CD4-positive, CD25-positive, alpha-beta regulatory T cell (primary cell): ENCODE results near the gene ERBB4. TPM values are rescaled to one million over a fixed set of nuclear protein-coding genes. Genes with fewer than 3 reads are reported as not detected.
"Not testable (repeated sequence)": the region's sequence is repeated elsewhere in the genome, so short reads cannot be mapped to it uniquely, and the experiment has no call there.

Experiments used
- ATAC-seq, 2 donors: fragments of 150-1000 bp; cut with Tn5 transposase; one replicate each; pipeline ENCODE4 v1.10.0; 2021; ENCODE audit warnings: low read depth in 2 of 2, moderate number of reproducible peaks in 2 of 2, moderate library complexity in 1 of 2
- DNase-seq, 3 donors: peaks; one replicate each; pipeline versions ENCODE4 v3.0.0 to v3.0.0-alpha.2; 2012 to 2022; ENCODE audit warnings: mixed read lengths in 1 of 3
- H3K27ac ChIP-seq: one replicate; pipeline ENCODE4 v1.7.0; 2013; ENCODE audit warnings: mild to moderate bottlenecking, low read length; ENCODE audit not compliant: insufficient read depth, poor library complexity, severe bottlenecking
- H3K27me3 ChIP-seq: one replicate; pipeline ENCODE4 v1.7.0; 2013; ENCODE audit warnings: low read length; ENCODE audit not compliant: control insufficient read depth, insufficient read depth
- H3K36me3 ChIP-seq: one replicate; pipeline ENCODE4 v1.7.0; 2013; ENCODE audit warnings: mild to moderate bottlenecking, low read length, moderate library complexity; ENCODE audit not compliant: control insufficient read depth, insufficient read depth
- H3K4me1 ChIP-seq: 2 replicates; pipeline ENCODE4 v1.7.0; 2013; ENCODE audit warnings: mild to moderate bottlenecking, low read length; ENCODE audit not compliant: insufficient read depth, control insufficient read depth, poor library complexity, severe bottlenecking
- H3K4me3 ChIP-seq: one replicate; pipeline ENCODE4 v1.7.0; 2013; ENCODE audit warnings: low read depth, mild to moderate bottlenecking, low read length, moderate library complexity
- H3K9me3 ChIP-seq, 2 experiments: 1 replicate in 1 of 2; 2 replicates in 1 of 2; pipeline ENCODE4 v1.7.0; 2013; ENCODE audit warnings: low read length in 2 of 2, mild to moderate bottlenecking in 1 of 2, moderate library complexity in 1 of 2; ENCODE audit not compliant: control insufficient read depth in 2 of 2
- H3K27ac Mint-ChIP-seq, 3 donors: one replicate each; pipeline ENCODE4 v1.8.0; 2020 to 2022; ENCODE audit warnings: mild to moderate bottlenecking in 3 of 3, mixed read lengths in 3 of 3, moderate library complexity in 2 of 3
- H3K27me3 Mint-ChIP-seq: one replicate; pipeline ENCODE4 v1.8.0; 2022; ENCODE audit warnings: mild to moderate bottlenecking, mixed read lengths
- H3K36me3 Mint-ChIP-seq: one replicate; pipeline ENCODE4 v1.8.0; 2020; ENCODE audit warnings: mixed read lengths
- H3K4me1 Mint-ChIP-seq, 4 donors: one replicate each; pipeline ENCODE4 v1.8.0; 2020 to 2022; ENCODE audit warnings: mixed read lengths in 4 of 4, mild to moderate bottlenecking in 1 of 4
- H3K4me3 Mint-ChIP-seq, 4 donors: one replicate each; pipeline ENCODE4 v1.8.0; 2020 to 2022; ENCODE audit warnings: mild to moderate bottlenecking in 4 of 4, mixed read lengths in 4 of 4, moderate library complexity in 3 of 4
- H3K9me3 Mint-ChIP-seq, 7 donors: one replicate each; pipeline ENCODE4 v1.8.0; 2020 to 2022; ENCODE audit warnings: mixed read lengths in 7 of 7, mild to moderate bottlenecking in 3 of 7, moderate library complexity in 2 of 7
- polyA plus RNA-seq, 4 donors: library from polyadenylated mRNA; unstranded; fragments of 300-500 nt; fragmentation: Illumina TruSeq; gene quantifications; one replicate each; pipeline ENCODE4 v1.2.3, GENCODE V29; 2021
- total RNA-seq: library from RNA; stranded (reverse); gene quantifications from one replicate; pipeline ENCODE4 v1.2.3, GENCODE V29; 2022

Gene ERBB4
- total and polyA plus RNA-seq, 5 donors from 2014 or later, result not detected

- no peak overlapping the region for H3K27ac ChIP-seq
- no peak for DNase-seq
- H3K27me3 Mint-ChIP-seq, result no peaks in the 10 kb centered on the region
- no peaks in the 10 kb centered on the region for H3K36me3 Mint-ChIP-seq
- no peaks in the 10 kb centered on the region for H3K27me3 ChIP-seq
- peaks cover 0 to 3% (median 0%) of the 10 kb centered on the region in 7 donors for H3K9me3 Mint-ChIP-seq
- H3K36me3 ChIP-seq, result no peaks in the 10 kb centered on the region
- H3K4me3 ChIP-seq, result no peak overlapping the region
- H3K27ac Mint-ChIP-seq, result no peak overlapping the region
- H3K4me3 Mint-ChIP-seq, result no peak overlapping the region
- no peaks in the 10 kb centered on the region for H3K9me3 ChIP-seq
- H3K4me1 Mint-ChIP-seq, result no peaks in the 10 kb centered on the region
- ATAC-seq, result no peak
- H3K4me1 ChIP-seq, result no peaks in the 10 kb centered on the region
These were observed 48.8 kb downstream of the ERBB4 start for GRCh38 chr2:212489719-212490346.

- Mint-ChIP-seq H3K4me1 (no peaks in the 10 kb centered on the region), H3K27me3 (no peaks in the 10 kb centered on the region), H3K27ac (no peak overlapping the region), H3K9me3 (peaks cover 0 to 3% (median 0%) of the 10 kb centered on the region in 7 donors), H3K36me3 (no peaks in the 10 kb centered on the region), H3K4me3 (no peak overlapping the region)
- H3K4me3 ChIP-seq, result no peak overlapping the region
- DNase-seq (no peak), ATAC-seq (no peak)
- no peaks in the 10 kb centered on the region for H3K4me1 ChIP-seq
- H3K27me3 ChIP-seq, result no peaks in the 10 kb centered on the region
- H3K36me3 ChIP-seq, result no peaks in the 10 kb centered on the region
- no peak overlapping the region for H3K27ac ChIP-seq
- no peaks in the 10 kb centered on the region for H3K9me3 ChIP-seq
These were observed 50.0 kb downstream of the ERBB4 start for GRCh38 chr2:212488611-212489010.

- Histone ChIP-seq H3K36me3 (no peaks in the 10 kb centered on the region), H3K27me3 (no peaks in the 10 kb centered on the region), H3K4me3 (no peak overlapping the region), H3K27ac (no peak overlapping the region), H3K4me1 (no peaks in the 10 kb centered on the region), H3K9me3 (no peaks in the 10 kb centered on the region)
- Mint-ChIP-seq H3K9me3 (peaks cover 0 to 3% (median 0%) of the 10 kb centered on the region in 7 donors), H3K36me3 (no peaks in the 10 kb centered on the region), H3K27me3 (no peaks in the 10 kb centered on the region), H3K27ac (no peak overlapping the region), H3K4me1 (no peaks in the 10 kb centered on the region), H3K4me3 (no peak overlapping the region)
- no peak for DNase-seq
- no peak for ATAC-seq
These were observed 54.0 kb downstream of the ERBB4 start for GRCh38 chr2:212484563-212485080.

GRCh38 chr2:212480447-212480846, 58.2 kb downstream of the ERBB4 start:
- Mint-ChIP-seq H3K4me1 (no peaks in the 10 kb centered on the region), H3K27me3 (no peaks in the 10 kb centered on the region), H3K27ac (no peak overlapping the region), H3K4me3 (no peak overlapping the region), H3K9me3 (peaks cover 0 to 3% (median 0%) of the 10 kb centered on the region in 7 donors), H3K36me3 (no peaks in the 10 kb centered on the region)
- ATAC-seq, result no peak
- H3K27ac ChIP-seq, result no peak overlapping the region
- no peak overlapping the region for H3K4me3 ChIP-seq
- H3K9me3 ChIP-seq, result no peaks in the 10 kb centered on the region
- H3K27me3 ChIP-seq, result no peaks in the 10 kb centered on the region
- DNase-seq, result no peak
- no peaks in the 10 kb centered on the region for H3K4me1 ChIP-seq
- no peaks in the 10 kb centered on the region for H3K36me3 ChIP-seq

- H3K4me3 ChIP-seq, result no peak overlapping the region
- H3K36me3 ChIP-seq, result no peaks in the 10 kb centered on the region
- H3K4me3 Mint-ChIP-seq, result no peak overlapping the region
- H3K4me1 Mint-ChIP-seq, result no peaks in the 10 kb centered on the region
- no peak overlapping the region for H3K27ac Mint-ChIP-seq
- peaks cover 0 to 5% (median 0%) of the 10 kb centered on the region in 7 donors for H3K9me3 Mint-ChIP-seq
- no peaks in the 10 kb centered on the region for H3K9me3 ChIP-seq
- no peaks in the 10 kb centered on the region for H3K36me3 Mint-ChIP-seq
- H3K27me3 ChIP-seq, result no peaks in the 10 kb centered on the region
- ATAC-seq, result no peak
- H3K27me3 Mint-ChIP-seq, result no peaks in the 10 kb centered on the region
- H3K4me1 ChIP-seq, result no peaks in the 10 kb centered on the region
- DNase-seq, result no peak
- H3K27ac ChIP-seq, result no peak overlapping the region
These were observed 61.0 kb downstream of the ERBB4 start for GRCh38 chr2:212477571-212477970.

GRCh38 chr2:212473211-212473610, 65.4 kb downstream of the ERBB4 start:
- no peaks in the 10 kb centered on the region for H3K36me3 ChIP-seq
- H3K27me3 ChIP-seq, result no peaks in the 10 kb centered on the region
- no peaks in the 10 kb centered on the region for H3K9me3 ChIP-seq
- no peak for DNase-seq
- H3K36me3 Mint-ChIP-seq, result no peaks in the 10 kb centered on the region
- H3K9me3 Mint-ChIP-seq, result peaks cover 0 to 9% (median 0%) of the 10 kb centered on the region in 7 donors
- ATAC-seq, result no peak
- no peaks in the 10 kb centered on the region for H3K4me1 ChIP-seq
- H3K27me3 Mint-ChIP-seq, result no peaks in the 10 kb centered on the region
- no peak overlapping the region for H3K27ac ChIP-seq
- no peak overlapping the region for H3K4me3 ChIP-seq
- no peak overlapping the region for H3K27ac Mint-ChIP-seq
- no peak overlapping the region for H3K4me3 Mint-ChIP-seq
- no peaks in the 10 kb centered on the region for H3K4me1 Mint-ChIP-seq

- not testable (repeated sequence) for H3K27me3 ChIP-seq, H3K4me3 Mint-ChIP-seq, H3K27ac Mint-ChIP-seq, H3K4me1 ChIP-seq, DNase-seq, H3K4me1 Mint-ChIP-seq, H3K9me3 Mint-ChIP-seq, H3K36me3 Mint-ChIP-seq, H3K27me3 Mint-ChIP-seq, H3K4me3 ChIP-seq, H3K36me3 ChIP-seq, ATAC-seq, H3K9me3 ChIP-seq, H3K27ac ChIP-seq
These were observed 71.1 kb downstream of the ERBB4 start for GRCh38 chr2:212467551-212467950.

- Mint-ChIP-seq H3K27me3 (no peaks in the 10 kb centered on the region), H3K9me3 (peaks cover 0 to 12% (median 5%) of the 10 kb centered on the region in 7 donors), H3K4me3 (no peak overlapping the region), H3K36me3 (no peaks in the 10 kb centered on the region), H3K4me1 (no peaks in the 10 kb centered on the region), H3K27ac (no peak overlapping the region)
- no peak overlapping the region for H3K27ac ChIP-seq
- ATAC-seq, result no peak
- no peak for DNase-seq
- H3K4me1 ChIP-seq, result no peaks in the 10 kb centered on the region
- H3K27me3 ChIP-seq, result no peaks in the 10 kb centered on the region
- no peak overlapping the region for H3K4me3 ChIP-seq
- no peaks in the 10 kb centered on the region for H3K36me3 ChIP-seq
- H3K9me3 ChIP-seq, result no peaks in the 10 kb centered on the region
These were observed 73.1 kb downstream of the ERBB4 start for GRCh38 chr2:212465456-212465855.
